Measurements from ENCODE around the gene SDK2. TPM values are rescaled to one million over a fixed set of nuclear protein-coding genes. Genes with fewer than 3 reads are reported as not detected.

Gene SDK2
- total RNA-seq, 2 donors from 2014 or later: 1.5 to 5.6 TPM

DNA sequence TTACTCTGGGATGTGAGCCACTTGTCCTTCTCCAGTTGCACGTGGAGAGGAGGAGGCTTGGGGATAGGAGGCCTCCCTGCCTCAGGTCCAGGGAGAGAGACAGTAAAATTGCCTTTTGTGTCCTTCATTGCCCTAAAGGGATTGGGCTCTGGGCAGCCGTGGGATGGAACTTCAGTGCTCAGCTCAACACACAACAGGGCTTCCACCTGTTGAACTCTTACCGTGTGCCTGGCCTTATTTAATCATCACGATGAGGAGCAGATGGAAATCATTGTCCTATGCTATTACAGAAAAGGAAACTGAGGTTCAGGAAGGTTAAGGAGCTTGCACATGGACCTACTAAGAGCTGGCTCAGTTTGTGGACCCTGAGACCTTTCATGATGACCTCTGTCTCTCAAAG, 240.0 kb downstream of the SDK2 start:
- TF ChIP-seq CTCF (IDR thresholded peaks at IDR 0.05): no peak
- H3K4me1 ChIP-seq: no peaks in the 10 kb centered on the region
- H3K4me3 ChIP-seq: no peak overlapping the region
- no peak overlapping the region for H3K27ac ChIP-seq
- no peaks in the 10 kb centered on the region for H3K9me3 ChIP-seq
- H3K36me3 ChIP-seq: no peaks in the 10 kb centered on the region
- DNase-seq (ENCODE audit: low spot score): no peak
- H3K27me3 ChIP-seq: no peaks in the 10 kb centered on the region

DNA sequence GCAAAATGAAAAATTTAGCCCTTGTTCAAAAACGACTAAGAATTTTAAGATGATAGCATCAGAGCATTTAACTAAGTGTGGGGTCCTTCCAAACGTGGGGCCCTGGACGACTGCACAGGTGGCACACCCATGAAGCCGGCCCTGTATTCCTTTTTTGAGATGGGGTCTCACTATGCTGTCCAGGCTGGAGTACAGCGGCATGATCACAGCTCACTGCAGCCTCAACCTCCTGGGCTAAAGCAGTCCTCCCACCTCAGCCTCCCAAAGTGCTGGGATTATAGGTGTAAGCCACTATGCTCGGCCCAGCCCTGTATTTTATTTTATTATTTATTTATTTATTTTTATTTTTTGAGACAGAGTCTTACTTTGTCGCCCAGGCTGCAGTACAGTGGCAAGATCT, 241.8 kb downstream of the SDK2 start:
- H3K27me3 ChIP-seq: no peaks in the 10 kb centered on the region
- no peak overlapping the region for H3K4me3 ChIP-seq
- H3K9me3 ChIP-seq: no peaks in the 10 kb centered on the region
- H3K4me1 ChIP-seq: no peaks in the 10 kb centered on the region
- TF ChIP-seq CTCF (IDR thresholded peaks at IDR 0.05): no peak
- H3K36me3 ChIP-seq: no peaks in the 10 kb centered on the region
- no peak for DNase-seq (ENCODE audit: low spot score)
- no peak overlapping the region for H3K27ac ChIP-seq

DNA sequence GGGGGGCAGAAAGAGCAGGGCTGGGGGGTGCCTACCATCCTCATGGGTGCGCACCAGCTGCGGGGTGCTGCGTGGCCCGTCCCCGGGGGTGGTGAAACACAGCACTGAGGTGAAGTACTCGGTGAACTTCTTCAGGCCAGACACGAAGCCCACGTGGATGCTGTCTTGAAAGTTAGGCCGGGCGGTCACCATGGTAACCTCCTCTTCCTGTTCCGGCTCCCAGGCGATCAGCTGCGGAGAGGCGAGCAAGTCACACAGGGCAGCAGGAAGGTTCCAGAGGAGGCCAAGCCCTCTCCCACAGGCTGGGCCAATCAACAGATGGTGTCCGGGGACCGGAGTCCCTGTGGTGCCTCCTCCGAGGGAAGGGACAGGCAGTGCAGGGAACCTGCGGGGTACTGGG, 242.3 kb downstream of the SDK2 start:
- TF ChIP-seq CTCF (IDR thresholded peaks at IDR 0.05): no peak
- Histone ChIP-seq H3K27ac (no peak overlapping the region), H3K4me1 (no peaks in the 10 kb centered on the region), H3K36me3 (no peaks in the 10 kb centered on the region), H3K9me3 (no peaks in the 10 kb centered on the region), H3K4me3 (no peak overlapping the region), H3K27me3 (no peaks in the 10 kb centered on the region)
- no peak for DNase-seq (ENCODE audit: low spot score)

DNA sequence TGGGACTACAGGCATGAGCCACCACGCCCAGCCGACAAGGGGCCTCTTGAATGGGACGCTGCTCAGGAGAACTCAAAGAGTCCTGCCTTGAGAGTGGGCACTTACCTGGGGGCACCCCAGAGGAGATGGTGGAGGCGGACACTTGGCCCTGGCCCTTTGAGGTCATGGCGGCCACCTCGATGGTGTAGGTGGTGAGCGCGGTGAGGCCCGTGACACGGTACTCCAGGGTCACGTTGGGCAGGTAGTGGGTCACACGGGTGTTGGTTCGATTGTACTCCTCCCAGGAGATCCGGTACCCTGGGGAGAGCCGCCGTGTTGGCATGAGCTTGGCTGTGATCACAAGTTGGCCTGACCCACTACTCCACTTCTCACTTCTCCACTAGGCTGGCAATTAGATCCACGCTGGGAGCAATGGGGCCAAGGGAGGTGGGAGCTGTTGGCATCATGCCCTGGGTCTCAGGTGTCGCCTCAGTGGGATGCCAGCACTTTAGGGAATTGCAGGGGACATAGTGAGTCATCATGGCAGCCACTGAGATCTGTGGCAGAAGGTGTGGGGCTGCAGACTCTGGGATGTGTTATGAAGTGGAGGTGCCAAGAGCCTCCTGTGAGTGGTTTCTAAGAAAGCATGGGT, 243.2 kb downstream of the SDK2 start:
- Histone ChIP-seq H3K4me1 (no peaks in the 10 kb centered on the region), H3K4me3 (no peak overlapping the region), H3K27me3 (no peaks in the 10 kb centered on the region), H3K36me3 (no peaks in the 10 kb centered on the region), H3K9me3 (no peaks in the 10 kb centered on the region), H3K27ac (no peak overlapping the region)
- DNase-seq (ENCODE audit: low spot score): no peak
- TF ChIP-seq CTCF (IDR thresholded peaks at IDR 0.05): no peak

DNA sequence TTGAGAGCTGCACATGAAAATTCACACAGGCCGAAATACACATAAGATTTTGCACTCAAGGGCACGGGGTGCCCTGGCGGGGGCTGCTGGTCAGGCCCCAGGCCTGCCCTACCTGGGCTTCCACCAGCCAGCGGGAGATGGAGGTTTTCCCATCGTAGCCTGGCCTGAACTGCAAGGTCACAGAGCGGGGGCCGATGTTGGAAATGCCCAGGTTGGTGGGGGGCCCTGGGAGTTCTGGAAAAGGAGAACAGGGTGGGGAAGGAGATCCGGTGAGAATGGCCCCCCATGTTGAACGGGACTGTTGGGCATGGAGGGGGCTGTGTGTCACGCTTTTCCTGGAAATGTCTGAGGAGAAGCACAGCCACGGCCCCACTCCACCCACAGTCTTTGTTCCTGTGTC, 245.2 kb downstream of the SDK2 start:
- Histone ChIP-seq H3K4me1 (no peaks in the 10 kb centered on the region), H3K27me3 (no peaks in the 10 kb centered on the region), H3K4me3 (no peak overlapping the region), H3K36me3 (no peaks in the 10 kb centered on the region), H3K27ac (no peak overlapping the region), H3K9me3 (no peaks in the 10 kb centered on the region)
- TF ChIP-seq CTCF (IDR thresholded peaks at IDR 0.05): no peak
- no peak for DNase-seq (ENCODE audit: low spot score)

GRCh38 chr17:73397856-73398540, 246.2 kb downstream of the SDK2 start:
- Histone ChIP-seq H3K36me3 (no peaks in the 10 kb centered on the region), H3K4me3 (no peak overlapping the region), H3K9me3 (no peaks in the 10 kb centered on the region), H3K27ac (no peak overlapping the region), H3K27me3 (no peaks in the 10 kb centered on the region), H3K4me1 (no peaks in the 10 kb centered on the region)
- no peak for TF ChIP-seq CTCF (IDR thresholded peaks at IDR 0.05)
- no peak for DNase-seq (ENCODE audit: low spot score)

Measured in right atrium auricular region (tissue), 2 donors.